Right atrium auricular region (tissue), 2 donors: ENCODE data around the gene LINGO1. TPM values are rescaled to one million over a fixed set of nuclear protein-coding genes. Genes with fewer than 3 reads are reported as not detected.

Source experiments
- DNase-seq: peaks from one replicate; pipeline ENCODE4 v3.0.0-alpha.2; 2019; ENCODE audit warnings: low spot score
- H3K27ac ChIP-seq, 2 donors: fragments of 200-600 bp; sonication (generic); 1 replicate in 1 of 2; 2 replicates in 1 of 2; pipeline ENCODE4 v1.5.1; 2016 to 2019
- H3K27me3 ChIP-seq, 2 donors: fragments of 200-600 bp; sonication (generic); one replicate each; pipeline versions ENCODE4 v1.5.1 to v1.6.0; 2017 to 2019
- H3K36me3 ChIP-seq: fragments of 200-600 bp; sonication (generic); one replicate; pipeline ENCODE4 v1.5.1; 2016
- H3K4me1 ChIP-seq, 2 donors: fragments of 200-600 bp; sonication (generic); one replicate each; pipeline versions ENCODE4 v1.5.1 to v1.6.0; 2017 to 2019
- H3K4me3 ChIP-seq, 2 donors: fragments of 200-600 bp; sonication (generic); 1 replicate in 1 of 2; 2 replicates in 1 of 2; pipeline ENCODE4 v1.5.1; 2017 to 2019; ENCODE audit warnings: mild to moderate bottlenecking in 1 of 2, moderate library complexity in 1 of 2
- H3K9me3 ChIP-seq, 2 donors: fragments of 200-600 bp; sonication (generic); one replicate each; pipeline ENCODE4 v1.5.1; 2019
- total RNA-seq, 2 donors: library from RNA; depleted of rRNA; stranded (reverse); fragments of >200 nt; gene quantifications; one replicate each; pipeline ENCODE4 v1.1.0, GENCODE V29; 2016
- TF ChIP-seq, protein P1 (sequence below), 2 donors: fragments of 200-600 bp; sonication (generic); IDR thresholded peaks; one replicate each; pipeline ENCODE4 v1.5.1; 2019; ENCODE audit warnings: antibody characterized with exemption in 2 of 2

The LINGO1 gene
- total RNA-seq, 2 donors from 2014 or later: 7.0 to 9.4 TPM

DNA sequence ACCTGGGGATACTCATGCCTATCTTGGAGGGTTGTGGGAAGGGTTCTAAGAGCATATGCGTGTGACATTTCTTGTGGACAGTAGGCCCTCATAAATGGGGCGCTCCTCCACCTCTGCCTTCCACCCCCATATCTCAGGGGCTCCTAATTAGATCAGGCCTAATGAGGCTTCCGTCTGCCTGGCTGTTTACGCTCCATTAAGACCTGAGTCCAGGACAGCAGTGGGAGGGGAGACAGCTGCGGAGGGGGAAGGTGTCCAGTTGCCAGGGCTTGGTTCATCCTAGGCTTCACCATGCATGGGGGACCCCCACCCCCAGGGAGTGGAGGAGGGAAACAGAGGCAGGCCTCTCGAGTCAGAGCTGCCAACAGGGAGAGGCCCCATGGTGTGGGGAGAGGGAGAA, 9.3 kb upstream of the LINGO1 start:
- Histone ChIP-seq H3K4me3 (no peak overlapping the region), H3K27ac (no peak overlapping the region), H3K27me3 (no peaks in the 10 kb centered on the region), H3K4me1 (peaks cover 0 to 11% of the 10 kb centered on the region in 2 donors), H3K9me3 (no peaks in the 10 kb centered on the region), H3K36me3 (no peaks in the 10 kb centered on the region)
- no peak for DNase-seq
- TF ChIP-seq, protein P1, sequence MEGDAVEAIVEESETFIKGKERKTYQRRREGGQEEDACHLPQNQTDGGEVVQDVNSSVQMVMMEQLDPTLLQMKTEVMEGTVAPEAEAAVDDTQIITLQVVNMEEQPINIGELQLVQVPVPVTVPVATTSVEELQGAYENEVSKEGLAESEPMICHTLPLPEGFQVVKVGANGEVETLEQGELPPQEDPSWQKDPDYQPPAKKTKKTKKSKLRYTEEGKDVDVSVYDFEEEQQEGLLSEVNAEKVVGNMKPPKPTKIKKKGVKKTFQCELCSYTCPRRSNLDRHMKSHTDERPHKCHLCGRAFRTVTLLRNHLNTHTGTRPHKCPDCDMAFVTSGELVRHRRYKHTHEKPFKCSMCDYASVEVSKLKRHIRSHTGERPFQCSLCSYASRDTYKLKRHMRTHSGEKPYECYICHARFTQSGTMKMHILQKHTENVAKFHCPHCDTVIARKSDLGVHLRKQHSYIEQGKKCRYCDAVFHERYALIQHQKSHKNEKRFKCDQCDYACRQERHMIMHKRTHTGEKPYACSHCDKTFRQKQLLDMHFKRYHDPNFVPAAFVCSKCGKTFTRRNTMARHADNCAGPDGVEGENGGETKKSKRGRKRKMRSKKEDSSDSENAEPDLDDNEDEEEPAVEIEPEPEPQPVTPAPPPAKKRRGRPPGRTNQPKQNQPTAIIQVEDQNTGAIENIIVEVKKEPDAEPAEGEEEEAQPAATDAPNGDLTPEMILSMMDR (IDR thresholded peaks at IDR 0.05): no peak

DNA sequence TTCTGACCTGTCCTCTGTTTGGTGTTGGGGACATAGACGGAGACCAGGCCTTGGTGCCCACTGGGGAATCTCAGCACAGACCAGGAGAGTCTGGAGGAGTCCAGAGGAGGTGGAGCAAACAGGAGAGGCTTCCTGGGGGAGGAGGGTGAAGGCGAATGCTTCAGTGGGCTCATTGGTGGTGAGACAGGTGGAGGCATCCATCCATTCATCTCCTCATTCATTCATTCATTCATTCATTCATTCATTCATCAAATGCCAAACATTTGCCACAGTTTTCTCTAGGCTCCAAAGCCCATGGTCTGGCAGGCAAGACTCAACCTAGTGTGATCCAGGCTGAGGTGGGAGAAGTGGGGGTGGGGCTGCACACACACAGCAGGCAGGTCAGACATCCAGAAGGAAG, 7.9 kb upstream of the LINGO1 start:
- TF ChIP-seq, protein P1 (IDR thresholded peaks at IDR 0.05): no peak
- Histone ChIP-seq H3K9me3 (no peaks in the 10 kb centered on the region), H3K4me3 (no peak overlapping the region), H3K27me3 (no peaks in the 10 kb centered on the region), H3K36me3 (no peaks in the 10 kb centered on the region), H3K27ac (no peak overlapping the region), H3K4me1 (peaks cover 0 to 11% of the 10 kb centered on the region in 2 donors)
- DNase-seq: no peak

DNA sequence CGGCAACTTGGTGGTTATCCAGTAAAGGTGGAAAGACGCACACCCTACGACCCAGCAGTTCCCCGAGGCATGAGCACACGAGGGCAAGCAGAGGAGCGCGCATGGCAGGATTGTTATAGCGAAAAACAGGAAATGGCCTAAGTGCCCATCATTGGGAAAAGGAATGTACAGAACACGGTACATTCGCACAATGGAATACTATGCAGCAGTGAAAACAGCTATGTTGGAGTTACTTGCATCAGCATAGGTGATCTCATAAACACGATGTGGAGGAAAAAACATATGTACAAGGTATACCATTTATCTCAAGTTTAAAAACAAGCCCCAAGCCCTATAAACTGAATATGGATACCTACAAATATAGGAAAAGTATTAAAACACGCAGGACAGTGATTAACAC, 6.7 kb upstream of the LINGO1 start:
- Histone ChIP-seq H3K4me1 (peaks cover 0 to 16% of the 10 kb centered on the region in 2 donors), H3K4me3 (no peak overlapping the region), H3K27ac (no peak overlapping the region), H3K9me3 (no peaks in the 10 kb centered on the region), H3K36me3 (no peaks in the 10 kb centered on the region), H3K27me3 (peaks cover 0 to 5% of the 10 kb centered on the region in 2 donors)
- no peak for DNase-seq
- TF ChIP-seq, protein P1 (IDR thresholded peaks at IDR 0.05): no peak

DNA sequence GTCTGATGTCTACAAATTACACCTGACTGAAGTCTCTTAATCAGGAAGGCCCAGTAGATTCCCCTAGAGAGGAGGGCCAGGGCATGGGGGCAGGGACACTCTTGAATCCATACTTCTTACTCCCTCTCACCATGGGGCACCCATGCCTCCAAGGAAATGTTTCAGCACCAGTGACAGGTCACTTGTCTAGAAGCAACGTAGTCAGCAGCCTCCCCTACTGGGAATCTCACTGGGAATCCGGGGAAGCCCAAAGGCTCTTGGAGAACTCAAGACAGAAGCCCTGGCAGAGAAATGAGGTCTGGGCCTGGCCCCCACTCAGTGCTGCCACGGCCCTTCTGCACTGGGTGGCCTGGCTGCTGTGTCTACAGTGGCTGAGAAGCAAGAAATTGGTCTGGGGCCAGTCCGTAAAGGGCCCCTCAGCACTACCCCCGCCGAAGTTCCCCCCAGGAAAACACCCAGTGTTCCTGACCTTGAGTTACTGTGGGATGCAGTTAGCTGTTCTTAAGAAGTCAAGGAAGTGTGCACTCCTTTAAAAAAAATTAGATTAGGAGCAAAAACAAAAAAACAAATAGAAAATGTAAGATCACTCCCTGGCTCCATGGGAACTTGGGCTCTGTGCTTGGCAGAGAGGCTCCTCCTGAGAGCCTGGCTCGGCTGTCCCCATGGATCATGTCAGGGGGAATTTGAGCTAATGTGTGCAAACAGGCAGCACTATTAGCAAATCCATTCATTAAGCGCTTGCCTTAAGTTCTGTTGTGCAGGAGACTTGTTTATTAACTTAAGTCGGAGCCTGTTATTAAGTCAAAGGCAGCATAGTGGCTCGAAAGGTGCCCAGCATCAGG, 5.4 kb upstream of the LINGO1 start:
- Histone ChIP-seq H3K4me3 (no peak overlapping the region), H3K36me3 (no peaks in the 10 kb centered on the region), H3K4me1 (peaks cover 0 to 22% of the 10 kb centered on the region in 2 donors), H3K9me3 (no peaks in the 10 kb centered on the region), H3K27me3 (peaks cover 0 to 8% of the 10 kb centered on the region in 2 donors), H3K27ac (no peak overlapping the region)
- TF ChIP-seq, protein P1 (IDR thresholded peaks at IDR 0.05): no peak
- no peak for DNase-seq

DNA sequence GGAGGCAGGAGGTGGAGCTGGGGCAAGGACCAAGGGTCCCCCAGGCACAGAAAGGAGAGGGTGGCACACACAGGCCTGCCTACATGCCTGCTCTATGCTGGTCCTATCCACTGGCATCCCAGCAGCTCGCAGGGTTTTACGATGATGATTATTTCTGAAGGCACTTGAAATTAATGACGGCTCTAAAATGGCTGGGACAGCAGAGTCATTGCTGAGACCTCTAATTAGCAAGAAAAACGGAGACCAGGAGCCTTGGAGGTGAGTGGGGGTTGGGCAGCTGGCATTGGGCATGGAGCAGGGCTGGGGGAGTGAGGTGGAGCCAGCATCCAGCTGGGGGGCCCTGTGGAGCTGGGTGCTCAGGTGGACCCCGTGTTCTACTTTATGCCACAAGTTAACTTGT, 3.5 kb upstream of the LINGO1 start:
- Histone ChIP-seq H3K27me3 (peaks cover 0 to 8% of the 10 kb centered on the region in 2 donors), H3K36me3 (no peaks in the 10 kb centered on the region), H3K9me3 (no peaks in the 10 kb centered on the region), H3K27ac (no peak overlapping the region), H3K4me1 (peaks cover 0 to 33% of the 10 kb centered on the region in 2 donors), H3K4me3 (no peak overlapping the region)
- DNase-seq: no peak
- TF ChIP-seq, protein P1 (IDR thresholded peaks at IDR 0.05): no peak
